GM12891 (cell line): ENCODE results near the gene TTC4.

Source experiments
- DNase-seq: peaks from one replicate; pipeline ENCODE4 v3.0.0; 2011; ENCODE audit warnings: low spot score; ENCODE audit not compliant: insufficient read length
- FAIRE-seq: peaks from 2 replicates; lab custom pipeline; 2011; peaks lifted over from hg19 to GRCh38; lab: Jason Lieb, UNC
- PAX5 ChIP-seq: IDR thresholded peaks from 2 replicates; pipeline ENCODE4 v1.6.1; 2011; ENCODE audit warnings: low read length, moderate library complexity, mild to moderate bottlenecking; ENCODE audit not compliant: insufficient read depth, severe bottlenecking
- POLR2A ChIP-seq: IDR thresholded peaks from 2 replicates; pipeline ENCODE4 v1.6.1; 2011; ENCODE audit warnings: low read depth, low read length, control low read depth
- POLR2AphosphoS5 ChIP-seq: IDR thresholded peaks from 2 replicates; pipeline ENCODE4 v1.6.1; 2011; ENCODE audit warnings: low read depth, low read length, control low read depth
- POU2F2 ChIP-seq: IDR thresholded peaks from 2 replicates; pipeline ENCODE4 v1.6.1; 2011; ENCODE audit warnings: low read depth, mild to moderate bottlenecking, control low read depth, low read length, moderate library complexity
- SPI1 ChIP-seq: IDR thresholded peaks from 2 replicates; pipeline ENCODE4 v1.6.1; 2011; ENCODE audit warnings: low read depth, low read length, control low read depth
- TAF1 ChIP-seq: IDR thresholded peaks from 2 replicates; pipeline ENCODE4 v1.6.1; 2011; ENCODE audit warnings: low read depth, low read length, control low read depth

The TTC4 gene

GRCh38 chr1:54757833-54758232 lies 42.2 kb downstream of the TTC4 start:
- FAIRE-seq = no peak
- TF ChIP-seq PAX5 (no peak), TAF1 (no peak), SPI1 (no peak), POLR2A (no peak), POLR2AphosphoS5 (no peak)
- DNase-seq = no peak

GRCh38 chr1:54758678-54759348 lies 43.2 kb downstream of the TTC4 start:
- DNase-seq = no peak
- no peak for TF ChIP-seq POLR2AphosphoS5
- TF ChIP-seq PAX5 = no peak
- TF ChIP-seq POLR2A = no peak
- TF ChIP-seq SPI1 = no peak
- TF ChIP-seq TAF1 = no peak
- no peak for TF ChIP-seq POU2F2
- FAIRE-seq = no peak

- no peak for DNase-seq
Observed at GRCh38 chr1:54763816-54764132, 48.1 kb downstream of the TTC4 start.

GRCh38 chr1:54764133-54764921 lies 48.7 kb downstream of the TTC4 start, which contains the start of gene PARS2:
PARS2 (minus strand) TSS chr1:54764523; CDS start chr1:54759161, 5,362 bp downstream.
- TF ChIP-seq SPI1 (peak; percentile 43), TAF1 (no peak), POU2F2 (peak; percentile 58; the same call in 1 of the 2 replicates), POLR2AphosphoS5 (peak; percentile 77), POLR2A (peak; percentile 79)
- FAIRE-seq (peak; percentile 100), DNase-seq (peak; percentile 94)

More at GRCh38 chr1:54763816-54764132, 48.1 kb downstream of the TTC4 start:
- FAIRE-seq = peak; percentile 35
- TF ChIP-seq POLR2A (no peak), POLR2AphosphoS5 (no peak), PAX5 (no peak), TAF1 (no peak), SPI1 (no peak), POU2F2 (no peak)

GRCh38 chr1:54764922-54765561 lies 49.4 kb downstream of the TTC4 start:
- FAIRE-seq (no peak), DNase-seq (no peak)

GRCh38 chr1:54766726-54767125 lies 51.1 kb downstream of the TTC4 start:
- TF ChIP-seq POU2F2 (no peak), TAF1 (no peak), PAX5 (no peak), POLR2A (no peak), POLR2AphosphoS5 (no peak), SPI1 (no peak)
- DNase-seq (no peak), FAIRE-seq (no peak)

More at GRCh38 chr1:54764922-54765561, 49.4 kb downstream of the TTC4 start:
- TF ChIP-seq TAF1 (no peak), POLR2AphosphoS5 (no peak), POLR2A (no peak), SPI1 (no peak), POU2F2 (no peak), PAX5 (no peak)

GRCh38 chr1:54767526-54767925 lies 51.9 kb downstream of the TTC4 start:
- FAIRE-seq (no peak), DNase-seq (no peak)
- TF ChIP-seq POLR2A (no peak), POU2F2 (no peak), TAF1 (no peak), POLR2AphosphoS5 (no peak), SPI1 (no peak), PAX5 (no peak)

GRCh38 chr1:54768093-54768492 lies 52.4 kb downstream of the TTC4 start:
- FAIRE-seq (no peak), DNase-seq (no peak)
- TF ChIP-seq POLR2A (no peak), SPI1 (no peak), PAX5 (no peak), TAF1 (no peak), POLR2AphosphoS5 (no peak), POU2F2 (no peak)

GRCh38 chr1:54772951-54773350 lies 57.3 kb downstream of the TTC4 start:
- TF ChIP-seq POLR2AphosphoS5 (no peak), PAX5 (no peak), SPI1 (no peak), POU2F2 (no peak), TAF1 (no peak), POLR2A (no peak)
- DNase-seq (no peak), FAIRE-seq (no peak)
